Measurements from ENCODE around the gene FRMD1.

FRMD1 gene

DNA sequence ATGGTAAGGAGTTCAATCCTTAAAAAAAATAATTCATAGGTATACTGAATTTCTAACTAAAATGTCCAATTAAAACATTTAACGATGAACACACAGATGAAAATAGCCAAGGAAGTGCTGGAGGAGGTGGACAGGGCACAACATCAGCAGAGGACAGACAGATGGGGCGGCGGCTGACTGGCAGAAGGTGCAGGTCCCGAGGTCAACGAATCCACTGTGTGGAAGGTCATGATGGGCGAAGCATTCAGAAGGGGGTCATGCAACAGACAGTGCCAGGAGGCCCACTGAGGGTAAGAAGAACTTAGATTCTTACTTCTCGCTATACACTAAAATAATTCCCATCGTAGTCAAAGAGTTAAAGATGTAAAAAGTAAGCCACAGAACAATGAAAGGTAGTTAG lies 34.2 kb upstream of the FRMD1 start:
- in situ Hi-C loops (cut with MboI; ENCODE audit: low sequenced_read_pairs) = no loop called here

DNA sequence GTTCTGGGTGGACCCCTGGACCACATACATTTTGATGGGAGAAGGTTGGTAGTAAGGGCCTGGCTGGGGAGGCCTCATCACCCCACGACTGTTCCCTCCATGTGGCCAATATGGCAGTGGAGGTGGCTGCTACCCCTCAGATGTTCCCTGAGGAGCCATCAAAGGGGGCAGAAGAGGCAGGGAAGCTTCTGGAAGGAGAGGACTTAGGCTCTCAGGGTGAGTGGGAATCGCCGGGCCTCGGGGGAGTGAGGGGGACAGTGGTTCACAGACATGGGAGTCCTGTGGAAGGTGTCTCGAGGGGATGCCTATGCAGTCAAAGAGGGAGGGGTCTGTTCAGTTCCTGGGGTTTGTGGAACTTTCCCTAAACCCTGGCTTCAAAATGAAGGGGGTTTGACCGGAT lies 32.9 kb upstream of the FRMD1 start:
- in situ Hi-C loops (cut with MboI; ENCODE audit: low sequenced_read_pairs) = no loop called here

DNA sequence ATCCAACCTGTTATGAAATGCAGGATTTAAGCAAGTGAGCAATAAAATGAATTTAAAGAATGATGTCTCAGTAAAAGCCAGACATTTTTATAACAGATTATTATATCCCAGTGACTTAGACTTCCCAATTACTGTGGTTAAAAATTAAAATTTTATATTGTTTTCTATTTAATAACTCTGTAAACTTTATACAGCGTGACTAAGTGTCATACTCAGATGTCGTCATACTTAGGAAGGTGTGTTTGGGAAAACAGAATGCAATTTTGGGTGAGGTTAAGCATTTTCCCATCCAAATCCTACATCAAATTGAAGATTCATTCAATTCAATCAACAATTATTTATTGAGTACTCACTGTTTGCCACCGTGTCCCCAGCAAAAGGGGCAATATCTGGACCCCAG lies 31.4 kb upstream of the FRMD1 start:
- in situ Hi-C loops (cut with MboI; ENCODE audit: low sequenced_read_pairs) = no loop called here

DNA sequence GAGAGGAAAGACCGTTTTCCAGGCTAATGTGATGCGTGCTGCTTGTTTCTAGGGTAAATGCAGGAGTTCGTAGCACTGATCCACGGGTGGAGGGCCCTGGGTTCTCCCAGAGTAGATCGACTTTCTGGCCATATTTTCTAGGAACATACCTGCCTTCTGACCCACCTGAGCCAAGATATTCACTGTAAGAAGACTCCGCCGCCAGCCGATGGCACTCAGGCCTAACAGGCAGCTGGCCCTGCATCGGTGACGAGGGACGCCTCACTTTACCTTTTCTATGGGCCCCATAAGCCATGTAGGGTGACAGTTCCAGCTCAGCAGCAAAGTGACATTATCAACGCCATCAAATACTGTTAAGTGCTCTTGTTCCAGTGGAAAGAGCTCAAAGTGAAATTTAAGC lies 30.2 kb upstream of the FRMD1 start:
- in situ Hi-C loops (cut with MboI; ENCODE audit: low sequenced_read_pairs) = no loop called here

DNA sequence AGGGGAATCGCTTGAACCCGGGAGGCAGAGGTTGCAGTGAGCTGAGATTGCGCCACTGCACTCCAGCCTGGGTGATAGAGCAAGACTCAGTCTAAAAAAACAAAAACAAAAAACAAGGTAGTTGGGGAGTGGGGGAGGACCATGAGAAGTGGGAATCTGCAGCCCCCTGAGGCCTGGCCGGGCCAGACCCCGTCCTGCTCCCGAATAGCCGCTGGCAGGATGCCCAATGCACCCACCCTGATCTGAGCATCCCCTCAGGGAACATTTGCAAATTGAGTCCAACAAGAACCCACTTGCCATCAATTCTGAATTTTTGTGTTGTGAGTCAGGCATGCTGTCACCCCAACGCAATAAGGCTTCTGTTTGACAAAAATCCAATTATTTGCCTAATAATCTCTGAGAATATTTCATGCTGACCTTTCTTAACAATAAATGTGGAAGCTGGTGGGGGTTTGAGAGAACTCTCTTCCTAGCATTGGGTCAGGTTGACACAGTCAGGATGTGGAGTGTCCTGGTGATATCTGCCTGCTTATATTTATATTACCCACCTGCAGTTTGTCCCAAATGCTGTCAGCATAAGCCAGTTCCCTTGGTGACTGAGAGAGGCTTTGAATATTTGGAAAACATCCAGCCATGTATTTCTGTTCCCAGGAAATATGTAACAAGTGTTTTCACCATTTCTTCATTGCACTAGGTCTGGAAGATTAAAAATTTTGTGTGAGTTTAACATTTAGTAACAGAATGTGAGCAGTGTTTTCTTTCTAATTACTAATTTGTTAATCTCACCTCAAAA lies 28.4 kb upstream of the FRMD1 start:
- in situ Hi-C loops (cut with MboI; ENCODE audit: low sequenced_read_pairs) = no loop called here

DNA sequence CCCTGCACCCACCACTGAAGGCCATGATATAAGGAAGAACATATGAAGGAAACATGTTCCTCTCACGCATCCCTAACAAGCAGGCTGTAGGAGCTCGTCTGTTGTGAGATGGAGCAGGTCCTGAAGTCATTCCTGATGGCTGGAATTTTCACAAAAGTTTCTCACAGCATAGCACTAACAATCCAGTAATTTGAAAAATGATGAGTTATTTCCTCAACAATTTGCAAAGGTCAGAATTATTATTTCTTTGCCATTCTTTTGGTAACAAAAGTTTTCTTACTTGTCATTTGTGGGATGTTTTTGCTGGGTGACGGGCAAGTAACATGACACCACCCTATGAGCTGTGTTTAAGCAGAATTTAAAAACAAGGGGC lies 27.6 kb upstream of the FRMD1 start:
- in situ Hi-C loops (cut with MboI; ENCODE audit: low sequenced_read_pairs) = no loop called here

DNA sequence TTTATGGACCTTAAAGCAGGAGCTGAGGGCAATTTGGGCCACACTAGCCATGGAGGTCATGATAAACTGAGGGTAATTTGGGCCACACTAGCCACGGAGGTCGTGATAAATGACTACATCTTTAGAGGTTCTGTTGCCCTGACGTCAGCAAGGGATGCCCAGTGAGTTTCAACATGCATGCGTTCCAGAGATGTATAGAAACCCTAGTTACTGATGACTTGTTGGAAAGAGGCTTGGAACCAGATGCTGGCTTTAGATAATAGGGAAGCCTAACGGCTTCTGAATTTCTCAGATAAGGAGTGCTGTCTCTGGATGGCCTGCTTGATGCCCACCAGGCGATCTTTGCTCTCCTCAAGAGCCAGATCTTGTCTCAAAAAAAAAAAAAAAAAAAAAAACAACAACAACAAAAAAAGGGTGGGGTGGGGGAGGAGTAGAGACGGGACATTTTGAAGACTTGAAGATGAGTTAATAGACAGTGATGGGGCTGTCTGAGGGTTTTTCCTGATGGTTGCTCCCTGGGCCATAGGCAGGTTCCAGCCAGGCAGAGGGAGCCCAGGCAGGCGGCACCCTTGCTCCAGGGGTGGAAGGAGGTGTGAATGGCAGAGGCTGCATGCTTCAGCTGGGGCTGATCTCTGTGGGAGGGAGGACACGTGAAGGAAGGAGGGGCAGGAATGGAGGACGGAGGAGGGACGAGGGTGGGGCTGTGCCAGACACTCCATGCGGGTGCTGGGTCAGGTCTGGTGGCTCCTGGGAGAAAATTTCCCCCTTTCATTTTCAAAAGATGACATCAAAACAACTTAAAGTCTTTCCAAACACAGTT lies 27.0 kb upstream of the FRMD1 start:
- in situ Hi-C loops (cut with MboI; ENCODE audit: low sequenced_read_pairs) = no loop called here

DNA sequence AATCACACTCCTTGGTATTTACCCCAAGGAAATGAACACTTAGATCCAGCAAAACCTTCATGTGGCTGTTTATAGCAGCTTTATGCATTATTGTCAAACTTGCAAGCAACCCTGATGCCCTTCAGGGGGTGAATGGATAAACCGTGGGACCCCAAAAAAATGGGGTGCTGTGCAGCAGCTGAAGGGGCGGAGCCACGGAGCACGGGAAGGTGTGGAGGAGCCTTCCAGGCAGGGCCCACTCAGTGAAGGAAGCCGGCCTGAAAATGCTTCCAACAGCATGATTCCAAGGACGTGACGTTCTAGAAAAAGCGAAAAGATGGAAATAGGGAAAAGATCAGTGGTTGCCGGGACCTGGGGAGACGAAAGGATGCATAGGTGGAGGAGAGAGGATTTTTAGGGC lies 25.6 kb upstream of the FRMD1 start:
- in situ Hi-C loops (cut with MboI; ENCODE audit: low sequenced_read_pairs) = no loop called here

DNA sequence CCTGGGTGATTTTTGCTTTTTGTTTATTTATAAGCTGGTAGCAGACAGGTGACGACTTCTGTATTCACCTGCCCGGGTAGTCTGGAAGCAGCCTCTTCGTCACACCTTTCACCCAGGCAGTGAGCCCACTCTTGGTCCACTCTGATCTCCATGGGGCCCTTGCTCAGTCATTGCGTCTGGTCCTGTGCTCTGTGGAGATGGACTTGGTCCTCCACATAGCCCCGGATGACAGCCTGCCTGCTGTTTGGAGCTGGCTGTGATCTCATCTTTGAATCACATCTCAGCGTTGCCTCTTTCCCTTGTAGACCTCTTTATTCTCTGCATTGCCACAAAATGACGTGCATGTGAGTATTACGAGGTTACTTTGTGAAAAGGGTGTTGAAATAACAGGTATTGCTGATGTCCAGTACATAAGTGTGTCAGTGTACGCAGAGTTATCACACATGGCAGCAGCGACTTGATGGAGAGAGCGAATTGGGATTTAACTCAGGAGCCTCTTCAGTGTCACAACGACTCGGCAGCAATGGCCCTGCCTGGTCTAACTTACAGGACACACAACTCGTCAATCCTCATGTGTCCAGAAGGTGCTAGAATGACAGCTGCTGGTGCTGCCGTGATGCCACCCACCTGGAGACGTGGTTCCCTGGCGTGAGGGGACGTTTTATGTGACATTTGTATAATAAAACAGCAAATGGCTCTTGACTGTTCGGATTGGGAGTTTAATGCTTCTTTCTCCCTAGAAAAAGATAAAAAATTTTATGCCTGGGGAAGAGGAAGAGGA lies 24.2 kb upstream of the FRMD1 start:
- in situ Hi-C loops (cut with MboI; ENCODE audit: low sequenced_read_pairs) = no loop called here

DNA sequence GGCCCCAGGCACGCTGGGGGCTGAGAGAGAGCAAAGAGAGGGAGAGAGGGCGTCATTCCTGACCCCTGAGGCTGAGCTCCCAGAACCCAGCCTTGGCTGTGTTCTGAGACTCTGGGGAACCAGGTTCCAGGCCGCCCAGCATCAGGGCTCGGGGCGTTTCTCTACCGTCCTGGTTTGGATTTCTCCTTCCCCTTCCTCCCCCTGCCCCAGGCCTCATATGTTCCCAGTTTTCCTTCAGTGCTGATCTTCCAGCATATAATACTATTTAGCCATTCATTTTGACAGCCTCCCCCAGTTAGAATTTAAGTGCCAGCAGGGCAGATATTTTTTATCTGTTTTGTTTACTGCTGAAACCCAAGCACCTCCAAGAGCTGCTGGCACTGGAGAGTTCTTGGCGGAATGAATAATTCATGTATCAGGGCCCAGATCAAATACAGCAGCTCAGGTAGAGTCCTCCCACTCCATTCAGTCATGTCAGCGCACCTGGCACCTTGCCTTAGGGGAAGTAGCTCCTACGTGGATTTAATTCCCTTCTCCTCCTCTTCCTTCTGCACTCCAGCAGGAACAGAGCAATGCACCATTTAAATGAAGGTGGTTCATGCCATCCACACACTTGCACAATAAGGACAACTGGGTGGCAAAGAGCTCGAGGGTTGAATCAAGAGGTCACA lies 23.4 kb upstream of the FRMD1 start:
- in situ Hi-C loops (cut with MboI; ENCODE audit: low sequenced_read_pairs) = no loop called here

DNA sequence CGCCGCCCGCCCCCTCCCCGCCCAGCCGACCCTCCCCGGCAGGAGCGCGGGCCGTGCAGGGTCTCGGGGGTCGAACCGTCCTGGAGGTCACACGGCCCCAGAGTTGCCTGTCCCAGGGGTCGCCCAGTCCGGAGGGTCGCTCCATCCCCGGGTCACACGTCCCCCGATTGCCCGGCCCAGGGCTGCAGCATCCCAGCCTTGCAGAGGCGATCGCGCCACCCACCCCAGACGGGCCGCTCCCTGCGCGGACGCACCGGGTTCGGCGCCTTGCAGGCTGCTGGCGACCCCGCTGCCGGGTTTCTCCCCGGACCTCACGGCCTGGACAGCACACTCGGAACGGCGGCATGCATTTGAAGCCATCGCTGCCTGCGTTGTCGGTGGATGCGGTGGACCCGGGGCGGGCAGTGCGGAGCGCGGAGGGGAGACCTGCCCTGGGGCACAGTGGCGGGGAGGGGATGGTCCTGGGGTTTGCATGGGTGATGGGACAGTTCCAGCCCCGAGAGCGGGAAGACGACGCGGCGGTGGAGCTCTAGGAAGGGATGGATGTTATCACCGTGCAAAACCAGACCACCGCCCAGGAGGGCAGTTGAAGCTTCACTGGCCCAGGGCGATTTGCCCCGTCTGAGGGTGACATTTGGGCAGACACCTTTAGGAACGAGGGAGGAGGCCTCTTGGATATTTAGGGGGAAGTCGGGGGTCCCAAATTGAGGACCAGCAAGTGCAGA lies 22.7 kb upstream of the FRMD1 start:
- in situ Hi-C loops (cut with MboI; ENCODE audit: low sequenced_read_pairs) = no loop called here

DNA sequence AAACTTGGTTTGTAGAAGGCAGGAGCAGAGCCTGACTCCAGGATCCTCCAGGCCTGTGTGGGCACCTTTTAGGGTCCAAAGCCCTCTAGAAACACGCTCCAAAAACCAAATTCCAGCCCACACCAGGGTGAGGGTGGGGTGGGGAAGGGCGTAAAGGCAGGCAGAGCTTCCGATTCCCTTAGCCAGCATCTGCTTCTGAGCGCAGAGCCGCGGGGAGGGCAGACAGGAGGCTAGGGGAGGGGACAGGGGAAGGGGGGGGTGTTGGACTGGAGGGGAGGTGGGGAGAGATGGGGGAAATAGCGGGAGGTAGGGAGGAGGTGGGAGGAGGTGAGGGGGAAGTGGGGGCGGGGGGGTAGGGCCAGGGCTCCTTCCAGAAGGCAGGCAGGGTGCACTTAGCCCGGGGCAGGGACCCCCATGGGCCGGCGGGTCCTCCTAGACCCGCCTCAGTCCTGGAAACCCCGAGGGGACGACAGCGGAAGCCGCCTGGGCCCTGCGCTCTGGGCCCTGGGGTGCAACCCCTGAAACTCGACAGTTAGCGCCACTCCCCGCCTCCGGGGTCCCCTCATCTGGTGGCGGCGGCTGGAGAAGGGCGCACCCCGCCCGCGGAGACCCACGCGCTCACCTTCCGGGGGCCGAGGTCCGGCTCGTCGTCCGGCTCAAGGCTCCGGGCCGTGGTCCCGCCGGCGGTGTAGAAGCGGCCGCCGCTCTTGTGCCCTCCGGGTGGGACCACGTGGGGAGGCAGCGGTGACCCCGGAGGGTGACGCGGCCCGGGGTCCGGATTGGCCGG lies 22.0 kb upstream of the FRMD1 start:
- in situ Hi-C loops (cut with MboI; ENCODE audit: low sequenced_read_pairs) = no loop called here

DNA sequence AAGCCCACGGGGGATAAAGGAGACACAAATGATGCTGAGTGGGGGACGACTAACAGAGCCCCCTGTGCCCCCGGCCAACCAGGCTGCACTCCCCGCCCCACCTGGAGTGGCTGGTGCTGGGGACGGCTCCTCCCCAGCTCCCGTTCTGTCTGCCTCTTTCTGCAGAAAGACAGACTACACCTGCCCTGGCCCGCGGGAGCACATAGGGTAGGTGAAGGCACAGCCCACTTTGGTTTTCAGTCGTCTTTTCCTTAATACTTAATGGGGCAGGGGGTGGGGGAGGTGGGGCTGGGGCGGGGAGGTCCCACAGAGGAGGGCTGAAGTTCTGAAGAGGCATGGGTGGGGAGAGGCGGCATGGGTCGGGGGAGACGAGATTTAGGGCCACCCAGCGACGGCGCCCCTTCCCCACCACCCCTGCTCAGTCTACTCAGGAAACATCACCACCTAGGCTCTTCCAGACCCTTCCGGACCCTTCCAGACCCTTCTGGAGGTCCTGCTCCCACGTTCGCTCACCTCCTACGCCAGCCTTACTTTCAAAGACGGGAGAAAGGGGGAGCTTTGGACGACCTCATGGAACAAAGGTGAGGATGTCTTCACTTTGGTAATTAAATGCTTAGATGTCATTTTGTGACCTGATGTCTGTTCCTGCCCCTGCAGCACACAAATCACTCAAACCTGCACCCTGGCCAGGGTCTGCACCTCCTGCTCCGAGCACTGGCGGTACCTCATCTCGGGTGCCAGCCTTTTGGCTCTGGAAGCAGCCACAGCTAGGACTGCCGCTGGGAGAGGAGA lies 21.2 kb upstream of the FRMD1 start:
- in situ Hi-C loops (cut with MboI; ENCODE audit: low sequenced_read_pairs) = no loop called here

DNA sequence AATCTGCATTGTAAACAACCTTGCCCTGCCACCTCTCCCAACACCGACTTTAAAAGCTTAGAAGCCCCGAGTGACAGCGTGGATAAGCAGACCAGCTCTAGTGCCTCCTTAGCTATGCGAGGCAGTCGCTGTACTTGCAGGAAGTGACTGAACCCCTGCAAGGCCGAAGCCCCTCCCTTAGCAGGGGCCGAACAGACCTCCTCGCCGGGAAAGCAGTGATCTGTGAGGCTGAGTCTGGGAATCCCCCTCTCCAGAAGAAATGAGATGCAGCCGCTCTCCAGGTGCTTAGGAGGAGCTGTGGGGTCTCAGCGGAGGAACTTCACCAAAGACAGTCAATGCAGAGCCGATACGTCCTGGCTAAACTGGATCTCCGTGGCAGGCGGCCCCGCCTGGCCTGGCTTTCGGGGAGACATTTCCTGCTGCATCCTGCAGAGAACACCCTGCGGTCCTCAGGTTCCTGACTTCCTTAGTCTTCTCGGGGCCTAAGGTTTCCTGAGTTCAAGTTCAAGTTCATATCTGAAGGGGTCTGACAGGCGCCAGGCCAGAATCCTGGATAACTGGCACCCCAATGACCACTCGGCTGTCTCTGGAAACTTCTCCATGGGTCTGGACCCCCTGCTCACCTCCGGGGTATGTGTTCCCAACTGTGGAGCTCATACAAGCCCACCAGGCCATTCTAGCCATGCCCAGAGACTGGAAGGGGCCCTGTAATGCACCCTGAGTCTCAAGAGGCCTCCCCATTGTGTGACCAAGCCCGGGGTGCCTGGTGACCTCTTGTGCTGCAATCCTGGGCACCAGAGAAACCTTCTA lies 20.4 kb upstream of the FRMD1 start:
- in situ Hi-C loops (cut with MboI; ENCODE audit: low sequenced_read_pairs) = no loop called here

DNA sequence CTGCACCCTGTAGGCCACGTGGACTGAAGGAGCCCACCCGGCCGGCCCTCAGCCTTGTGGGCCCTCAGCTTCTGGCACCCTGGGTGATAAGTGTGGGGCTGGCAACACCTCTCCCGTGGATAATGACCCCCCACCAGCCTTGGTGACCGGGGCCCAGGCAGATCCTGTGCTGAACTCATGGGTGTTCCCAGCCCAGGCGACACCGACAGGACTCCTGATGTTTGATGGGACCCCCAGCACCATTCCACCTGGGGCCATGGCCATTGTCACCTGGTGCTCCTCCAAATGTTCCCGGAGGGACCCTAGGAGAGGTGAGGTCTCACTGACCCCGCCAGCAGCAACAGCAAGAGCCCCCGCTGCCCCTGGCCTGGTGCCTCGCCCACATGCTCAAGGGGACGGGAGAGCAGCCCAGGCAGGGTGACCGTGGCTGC lies 19.4 kb upstream of the FRMD1 start:
- in situ Hi-C loops (cut with MboI; ENCODE audit: low sequenced_read_pairs) = no loop called here

DNA sequence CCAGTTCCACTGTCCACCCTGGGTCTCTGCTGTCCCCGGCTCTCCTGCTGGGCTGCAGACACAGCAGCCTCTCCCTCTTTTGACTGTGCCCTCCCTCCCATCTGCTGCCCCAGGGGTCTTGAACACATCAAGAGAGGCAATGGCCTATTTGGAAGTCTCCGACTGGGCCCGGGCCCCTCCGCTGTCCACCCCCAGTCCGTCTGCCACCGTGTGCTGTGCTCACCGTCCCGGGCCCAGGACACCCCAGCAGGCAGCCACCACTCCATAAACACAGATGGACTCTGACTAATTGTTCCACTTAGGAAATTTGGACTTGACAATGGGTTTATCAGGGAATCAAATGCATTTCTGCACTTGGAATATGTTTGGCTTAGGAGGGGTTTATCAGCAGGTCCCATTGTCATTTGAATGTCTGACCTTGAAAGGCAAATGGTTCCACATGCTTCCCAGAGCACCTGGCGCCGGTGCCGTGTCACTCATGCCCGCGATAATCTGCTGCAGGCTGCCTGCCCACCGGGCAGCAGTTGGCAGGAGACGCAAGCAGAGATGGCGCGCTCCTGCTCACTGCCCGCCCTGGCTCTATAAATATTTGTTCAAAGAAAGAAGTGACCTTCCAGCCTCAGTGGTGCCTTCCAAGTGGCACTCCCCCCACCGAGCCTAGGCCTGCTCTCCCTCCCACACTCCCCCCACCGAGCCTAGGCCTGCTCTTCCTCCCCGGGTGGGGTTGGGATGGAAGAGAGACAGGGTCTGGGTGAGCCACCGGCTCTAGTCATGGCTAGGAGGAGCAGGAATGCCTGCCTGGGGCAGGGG lies 18.8 kb upstream of the FRMD1 start:
- in situ Hi-C loops (cut with MboI; ENCODE audit: low sequenced_read_pairs) = no loop called here

DNA sequence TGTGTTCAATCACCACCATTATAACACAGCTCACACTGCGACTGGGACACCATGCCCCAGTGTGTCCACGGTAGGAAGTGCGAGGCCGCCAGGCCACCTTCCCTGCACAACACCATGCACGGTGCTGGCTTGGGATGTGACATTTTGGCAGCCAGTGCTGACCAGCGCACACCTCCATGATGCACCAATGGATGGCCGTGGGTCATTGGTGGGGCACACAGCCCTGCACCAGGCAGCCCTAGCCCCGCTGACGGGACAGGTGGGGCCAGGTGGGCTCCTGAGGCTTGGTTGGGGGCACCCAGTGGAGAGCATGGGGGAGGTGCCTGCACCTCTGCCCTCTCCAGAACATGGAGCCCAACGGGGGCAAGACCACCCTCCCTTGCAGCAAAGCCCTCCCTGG lies 18.2 kb upstream of the FRMD1 start:
- in situ Hi-C loops (cut with MboI; ENCODE audit: low sequenced_read_pairs) = no loop called here
